Measurements from ENCODE around the gene IRF8. TPM values are rescaled to one million over a fixed set of nuclear protein-coding genes. Genes with fewer than 3 reads are reported as not detected.
"Not testable (repeated sequence)": the region's sequence is repeated elsewhere in the genome, so short reads cannot be mapped to it uniquely, and the experiment has no call there.

Gene IRF8
- total and polyA plus RNA-seq, 2 donors (not counting 1 experiment from before 2014, with no cell fraction given), result 0.14 TPM; not detected in 1

- TF ChIP-seq CTCF (conservative IDR thresholded peaks at IDR 0.05 in 1 of 2, IDR thresholded peaks at IDR 0.05 in 1 of 2; ENCODE audit: low read depth in 1 of 2, low read length in 2 of 2) (no peak), EZH2 (IDR thresholded peaks at IDR 0.05; ENCODE audit: low read length, missing control alignments) (no peak)
- Histone ChIP-seq H3K27ac (ENCODE audit: insufficient read depth, low read length) (no peak overlapping the region), H3K36me3 (ENCODE audit: control insufficient read depth, insufficient read depth, low read length) (no peaks in the 10 kb centered on the region), H3K79me2 (ENCODE audit: control insufficient read depth, insufficient read depth, low read length) (no peaks in the 10 kb centered on the region), H3K4me2 (ENCODE audit: extremely low read depth, insufficient read depth, low read length) (no peak overlapping the region), H3K9me3 (ENCODE audit: control insufficient read depth, insufficient read depth, low read depth, low read length) (no peaks in the 10 kb centered on the region), H3K4me1 (ENCODE audit: control insufficient read depth, extremely low read depth, insufficient read depth, low read length) (no peaks in the 10 kb centered on the region), H2AFZ (ENCODE audit: low read length) (no peak overlapping the region), H3K27me3 (ENCODE audit: control insufficient read depth, insufficient read depth, low read length) (peaks cover 14% of the 10 kb centered on the region), H3K4me3 (replicated peaks in 1 of 4; ENCODE audit: control extremely low read depth in 1 of 4, insufficient read depth in 1 of 4, low read depth in 3 of 4, low read length in 4 of 4) (no peak overlapping the region), H3K9ac (ENCODE audit: insufficient read depth, low read length) (no peak overlapping the region), H4K20me1 (ENCODE audit: control insufficient read depth, extremely low read depth, insufficient read depth, low read length) (no peaks in the 10 kb centered on the region)
- no peak for DNase-seq (ENCODE audit: low read depth in 2 of 2)
These were observed 25.8 kb upstream of the IRF8 start for GRCh38 chr16:85873153-85873552.

- H3K4me1 ChIP-seq (ENCODE audit: control insufficient read depth, extremely low read depth, insufficient read depth, low read length); H3K9me3 ChIP-seq (ENCODE audit: control insufficient read depth, insufficient read depth, low read depth, low read length); H3K4me3 ChIP-seq (replicated peaks in 1 of 4; ENCODE audit: control extremely low read depth in 1 of 4, insufficient read depth in 1 of 4, low read depth in 3 of 4, low read length in 4 of 4); H3K27ac ChIP-seq (ENCODE audit: insufficient read depth, low read length); H3K4me2 ChIP-seq (ENCODE audit: extremely low read depth, insufficient read depth, low read length); H4K20me1 ChIP-seq (ENCODE audit: control insufficient read depth, extremely low read depth, insufficient read depth, low read length); H2AFZ ChIP-seq (ENCODE audit: low read length); H3K79me2 ChIP-seq (ENCODE audit: control insufficient read depth, insufficient read depth, low read length); H3K9ac ChIP-seq (ENCODE audit: insufficient read depth, low read length); DNase-seq (ENCODE audit: low read depth in 2 of 2); H3K36me3 ChIP-seq (ENCODE audit: control insufficient read depth, insufficient read depth, low read length): not testable (repeated sequence)
- H3K27me3 ChIP-seq (ENCODE audit: control insufficient read depth, insufficient read depth, low read length), result peaks cover 16% of the 10 kb centered on the region
These were observed 24.9 kb upstream of the IRF8 start for GRCh38 chr16:85874031-85874430.

DNA sequence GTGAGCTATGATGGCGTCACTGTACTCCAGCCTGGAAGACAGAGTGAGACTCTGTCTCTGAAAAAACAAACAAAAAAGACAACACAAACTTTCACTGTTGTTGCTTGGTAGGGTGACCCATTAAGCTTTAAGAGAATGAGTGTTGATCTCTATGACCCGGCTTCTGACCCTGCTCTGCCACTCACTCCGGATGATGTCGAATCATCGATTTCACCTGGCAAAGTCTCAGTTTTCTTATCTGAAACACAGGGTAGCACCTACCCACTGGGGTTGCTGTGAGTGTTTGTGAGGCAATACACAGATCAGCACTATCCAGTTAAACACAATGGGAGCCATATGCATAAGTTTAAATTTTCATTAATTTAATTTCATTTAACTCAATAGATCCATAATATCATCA, 20.6 kb upstream of the IRF8 start:
- Histone ChIP-seq H3K79me2 (ENCODE audit: control insufficient read depth, insufficient read depth, low read length) (no peaks in the 10 kb centered on the region), H3K4me3 (replicated peaks in 1 of 4; ENCODE audit: control extremely low read depth in 1 of 4, insufficient read depth in 1 of 4, low read depth in 3 of 4, low read length in 4 of 4) (no peak overlapping the region), H3K36me3 (ENCODE audit: control insufficient read depth, insufficient read depth, low read length) (no peaks in the 10 kb centered on the region), H2AFZ (ENCODE audit: low read length) (no peak overlapping the region), H3K9me3 (ENCODE audit: control insufficient read depth, insufficient read depth, low read depth, low read length) (no peaks in the 10 kb centered on the region), H3K9ac (ENCODE audit: insufficient read depth, low read length) (no peak overlapping the region), H3K27ac (ENCODE audit: insufficient read depth, low read length) (no peak overlapping the region), H3K4me1 (ENCODE audit: control insufficient read depth, extremely low read depth, insufficient read depth, low read length) (no peaks in the 10 kb centered on the region), H4K20me1 (ENCODE audit: control insufficient read depth, extremely low read depth, insufficient read depth, low read length) (no peaks in the 10 kb centered on the region), H3K27me3 (ENCODE audit: control insufficient read depth, insufficient read depth, low read length) (peaks cover 18% of the 10 kb centered on the region), H3K4me2 (ENCODE audit: extremely low read depth, insufficient read depth, low read length) (no peak overlapping the region)
- no peak for DNase-seq (ENCODE audit: low read depth in 2 of 2)
- TF ChIP-seq CTCF (conservative IDR thresholded peaks at IDR 0.05 in 1 of 2, IDR thresholded peaks at IDR 0.05 in 1 of 2; ENCODE audit: low read depth in 1 of 2, low read length in 2 of 2) (no peak), EZH2 (IDR thresholded peaks at IDR 0.05; ENCODE audit: low read length, missing control alignments) (no peak)
